Measurements from ENCODE around the gene ARHGAP18. TPM values are rescaled to one million over a fixed set of nuclear protein-coding genes. Genes with fewer than 3 reads are reported as not detected.

ARHGAP18 gene
- total RNA-seq, 1 experiment from 2014 or later: 2.4 TPM

- no peak overlapping the region for H3K27ac ChIP-seq (ENCODE audit: insufficient read length, low read depth, low read length)
- no peaks in the 10 kb centered on the region for H3K79me1 ChIP-seq (ENCODE audit: insufficient read depth, low read depth, low read length, poor library complexity, severe bottlenecking)
- Mint-ChIP-seq H3K4me3 (no peak overlapping the region), H3K27ac (no peak overlapping the region), H3K27me3 (ENCODE audit: low read depth) (peaks cover 2% of the 10 kb centered on the region; the same call in 1 of the 2 replicates), H3K9me3 (peaks cover 0 to 5% of the 10 kb centered on the region in 2 experiments; a peak in 1 of 5 replicates), H3K4me1 (peaks cover 3% of the 10 kb centered on the region in 2 experiments), H3K36me3 (ENCODE audit: insufficient read depth in 1 of 3, low read depth in 3 of 3) (peaks cover 0 to 8% (median 6%) of the 10 kb centered on the region in 3 experiments; a peak in 4 of 7 replicates)
- no peak overlapping the region for H3K23ac ChIP-seq (ENCODE audit: insufficient read length, low read depth, low read length)
- no peaks in the 10 kb centered on the region for H3K79me2 ChIP-seq (ENCODE audit: insufficient read depth, low read length)
- no peak overlapping the region for H2BK5ac ChIP-seq (ENCODE audit: insufficient read length, low read length)
- no peak for DNase-seq
- H3T11ph ChIP-seq (ENCODE audit: low read length): no peak overlapping the region
- H2BK12ac ChIP-seq (ENCODE audit: insufficient read length, low read depth, low read length): no peak overlapping the region
- no peak overlapping the region for H2BK20ac ChIP-seq (ENCODE audit: low read depth, low read length, poor library complexity, severe bottlenecking)
- no peaks in the 10 kb centered on the region for H3K9me3 ChIP-seq (ENCODE audit: control insufficient read depth, low read depth, low read length)
- H3K4me2 ChIP-seq (ENCODE audit: insufficient read depth, insufficient read length, low read length): no peak overlapping the region
- no peak overlapping the region for H2BK15ac ChIP-seq (ENCODE audit: low read depth, low read length)
- H2BK120ac ChIP-seq (ENCODE audit: low read depth, low read length, poor library complexity, severe bottlenecking): no peak overlapping the region
- H3K14ac ChIP-seq (ENCODE audit: insufficient read depth, low read length): no peak overlapping the region
- WGBS (ENCODE audit: extremely low coverage, insufficient read length, low lambda C conversion rate): no CpG with 5 or more reads among the region's 2 CpGs
- no peak for TF ChIP-seq CTCF (conservative IDR thresholded peaks at IDR 0.05)
- no peak overlapping the region for H2AFZ ChIP-seq (ENCODE audit: low read length)
- H3K23me2 ChIP-seq (ENCODE audit: insufficient read length, low read depth, low read length, poor library complexity, severe bottlenecking): no peaks in the 10 kb centered on the region
- no peak overlapping the region for H3K56ac ChIP-seq (ENCODE audit: insufficient read length, low read depth, low read length)
- H4K5ac ChIP-seq (ENCODE audit: insufficient read length, low read depth, low read length): no peak overlapping the region
- H4K8ac ChIP-seq (replicated peaks; ENCODE audit: insufficient read length, low read depth, low read length): no peak overlapping the region
- no peak overlapping the region for H3K9ac ChIP-seq (ENCODE audit: extremely low read depth, insufficient read length, low read length)
- H3K4me1 ChIP-seq (ENCODE audit: insufficient read depth, low read length): no peaks in the 10 kb centered on the region
- H3K18ac ChIP-seq (ENCODE audit: insufficient read length, low read depth, low read length): no peak overlapping the region
- H3K27me3 ChIP-seq (ENCODE audit: insufficient read depth, low read length): no peaks in the 10 kb centered on the region
- H3K4ac ChIP-seq (ENCODE audit: low read depth, low read length): no peak overlapping the region
- no peaks in the 10 kb centered on the region for H4K20me1 ChIP-seq (ENCODE audit: control insufficient read depth, insufficient read depth, insufficient read length)
- no peak overlapping the region for H4K91ac ChIP-seq (ENCODE audit: insufficient read length, low read depth, low read length)
- H2AK5ac ChIP-seq (ENCODE audit: insufficient read length, low read length): no peak overlapping the region
Measured at GRCh38 chr6:129565811-129566210, 144.2 kb downstream of the ARHGAP18 start.
